Measurements from ENCODE around the gene RGS8.

DNA sequence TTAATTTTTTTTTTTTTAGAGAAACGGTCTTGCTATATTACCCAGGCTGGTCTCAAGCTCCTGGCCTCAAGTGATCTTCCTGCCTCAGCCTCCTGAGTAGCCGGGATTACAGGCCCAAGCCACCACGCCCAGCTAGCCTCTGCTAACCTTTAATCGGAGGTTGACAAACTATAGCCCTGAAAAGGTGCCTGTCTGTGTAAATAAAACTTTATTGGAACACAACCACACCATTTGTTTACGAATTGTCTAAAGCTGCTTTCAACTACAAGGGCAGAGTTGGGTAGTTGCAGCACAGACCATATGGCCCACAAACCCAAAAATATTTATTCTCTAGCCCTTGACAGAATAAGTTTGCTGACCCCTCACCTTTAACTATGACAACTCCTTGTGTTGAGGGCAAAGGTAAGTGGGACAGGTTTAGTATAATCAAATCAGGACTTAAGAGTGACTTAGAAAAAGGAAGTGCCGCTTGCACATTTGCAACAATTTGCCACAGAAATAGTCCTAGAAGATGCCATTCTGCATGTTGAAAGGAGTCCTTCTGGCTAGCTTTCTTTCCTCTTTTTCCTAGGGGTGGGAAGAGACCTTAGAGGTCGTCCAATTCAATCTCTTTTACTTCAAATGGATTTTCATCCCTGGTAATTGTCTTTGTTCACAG, 16.4 kb downstream of the RGS8 start:
- TF ChIP-seq, protein P1, sequence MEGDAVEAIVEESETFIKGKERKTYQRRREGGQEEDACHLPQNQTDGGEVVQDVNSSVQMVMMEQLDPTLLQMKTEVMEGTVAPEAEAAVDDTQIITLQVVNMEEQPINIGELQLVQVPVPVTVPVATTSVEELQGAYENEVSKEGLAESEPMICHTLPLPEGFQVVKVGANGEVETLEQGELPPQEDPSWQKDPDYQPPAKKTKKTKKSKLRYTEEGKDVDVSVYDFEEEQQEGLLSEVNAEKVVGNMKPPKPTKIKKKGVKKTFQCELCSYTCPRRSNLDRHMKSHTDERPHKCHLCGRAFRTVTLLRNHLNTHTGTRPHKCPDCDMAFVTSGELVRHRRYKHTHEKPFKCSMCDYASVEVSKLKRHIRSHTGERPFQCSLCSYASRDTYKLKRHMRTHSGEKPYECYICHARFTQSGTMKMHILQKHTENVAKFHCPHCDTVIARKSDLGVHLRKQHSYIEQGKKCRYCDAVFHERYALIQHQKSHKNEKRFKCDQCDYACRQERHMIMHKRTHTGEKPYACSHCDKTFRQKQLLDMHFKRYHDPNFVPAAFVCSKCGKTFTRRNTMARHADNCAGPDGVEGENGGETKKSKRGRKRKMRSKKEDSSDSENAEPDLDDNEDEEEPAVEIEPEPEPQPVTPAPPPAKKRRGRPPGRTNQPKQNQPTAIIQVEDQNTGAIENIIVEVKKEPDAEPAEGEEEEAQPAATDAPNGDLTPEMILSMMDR (conservative IDR thresholded peaks at IDR 0.05; ENCODE audit: low read depth, low read length), result no peak
- TF ChIP-seq BHLHE40 (IDR thresholded peaks at IDR 0.05; ENCODE audit: low read depth, low read length) (no peak), POLR2A (IDR thresholded peaks at IDR 0.05; ENCODE audit: low read depth, low read length) (no peak), RFX5 (IDR thresholded peaks at IDR 0.05; ENCODE audit: low read depth, low read length) (no peak), FOS (IDR thresholded peaks at IDR 0.05; ENCODE audit: low read depth, low read length) (no peak), RAD21 (IDR thresholded peaks at IDR 0.05; ENCODE audit: low read length) (no peak), CHD1 (IDR thresholded peaks at IDR 0.05; ENCODE audit: low read depth, low read length) (no peak), RCOR1 (IDR thresholded peaks at IDR 0.05; ENCODE audit: insufficient replicate concordance, low read length) (no peak), CEBPB (IDR thresholded peaks at IDR 0.05; ENCODE audit: low read depth, low read length) (no peak), MAZ (IDR thresholded peaks at IDR 0.05; ENCODE audit: borderline replicate concordance, low read depth, low read length) (no peak)
- TF ChIP-seq, protein P2, sequence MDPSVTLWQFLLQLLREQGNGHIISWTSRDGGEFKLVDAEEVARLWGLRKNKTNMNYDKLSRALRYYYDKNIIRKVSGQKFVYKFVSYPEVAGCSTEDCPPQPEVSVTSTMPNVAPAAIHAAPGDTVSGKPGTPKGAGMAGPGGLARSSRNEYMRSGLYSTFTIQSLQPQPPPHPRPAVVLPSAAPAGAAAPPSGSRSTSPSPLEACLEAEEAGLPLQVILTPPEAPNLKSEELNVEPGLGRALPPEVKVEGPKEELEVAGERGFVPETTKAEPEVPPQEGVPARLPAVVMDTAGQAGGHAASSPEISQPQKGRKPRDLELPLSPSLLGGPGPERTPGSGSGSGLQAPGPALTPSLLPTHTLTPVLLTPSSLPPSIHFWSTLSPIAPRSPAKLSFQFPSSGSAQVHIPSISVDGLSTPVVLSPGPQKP (IDR thresholded peaks at IDR 0.05; ENCODE audit: borderline replicate concordance, low read depth, low read length), result no peak
- TF ChIP-seq, protein P3, sequence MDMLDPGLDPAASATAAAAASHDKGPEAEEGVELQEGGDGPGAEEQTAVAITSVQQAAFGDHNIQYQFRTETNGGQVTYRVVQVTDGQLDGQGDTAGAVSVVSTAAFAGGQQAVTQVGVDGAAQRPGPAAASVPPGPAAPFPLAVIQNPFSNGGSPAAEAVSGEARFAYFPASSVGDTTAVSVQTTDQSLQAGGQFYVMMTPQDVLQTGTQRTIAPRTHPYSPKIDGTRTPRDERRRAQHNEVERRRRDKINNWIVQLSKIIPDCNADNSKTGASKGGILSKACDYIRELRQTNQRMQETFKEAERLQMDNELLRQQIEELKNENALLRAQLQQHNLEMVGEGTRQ (IDR thresholded peaks at IDR 0.05; ENCODE audit: low read depth, low read length), result no peak

Measured in IMR-90 (cell line).